Measurements from ENCODE around the gene CALN1.

Gene CALN1

GRCh38 chr7:72430531-72430930 lies 18.4 kb upstream of the CALN1 start:
- TF ChIP-seq ZFX (IDR thresholded peaks at IDR 0.05; ENCODE audit: borderline replicate concordance) (no peak), CTCF (IDR thresholded peaks at IDR 0.05) (no peak)
- no peak overlapping the region for H3K27ac ChIP-seq

- TF ChIP-seq CTCF (IDR thresholded peaks at IDR 0.05) (no peak), ZFX (IDR thresholded peaks at IDR 0.05; ENCODE audit: borderline replicate concordance) (no peak)
- H3K27ac ChIP-seq = no peak overlapping the region
These were observed 17.2 kb upstream of the CALN1 start for GRCh38 chr7:72429316-72429715.

GRCh38 chr7:72416846-72417245 lies 4.7 kb upstream of the CALN1 start:
- TF ChIP-seq ZFX (IDR thresholded peaks at IDR 0.05; ENCODE audit: borderline replicate concordance) (no peak), CTCF (IDR thresholded peaks at IDR 0.05) (no peak)
- no peak overlapping the region for H3K27ac ChIP-seq

GRCh38 chr7:72415586-72415985 lies 3.4 kb upstream of the CALN1 start:
- TF ChIP-seq CTCF (IDR thresholded peaks at IDR 0.05) (no peak), ZFX (IDR thresholded peaks at IDR 0.05; ENCODE audit: borderline replicate concordance) (no peak)
- no peak overlapping the region for H3K27ac ChIP-seq

- no peak for TF ChIP-seq ZFX (IDR thresholded peaks at IDR 0.05; ENCODE audit: borderline replicate concordance)
- TF ChIP-seq CTCF (IDR thresholded peaks at IDR 0.05) = no peak
- no peak overlapping the region for H3K27ac ChIP-seq
These were observed 1.7 kb upstream of the CALN1 start for GRCh38 chr7:72413886-72414285.

- TF ChIP-seq ZFX (IDR thresholded peaks at IDR 0.05; ENCODE audit: borderline replicate concordance) (no peak), CTCF (IDR thresholded peaks at IDR 0.05) (no peak)
- no peak overlapping the region for H3K27ac ChIP-seq
These were observed 1.2 kb upstream of the CALN1 start for GRCh38 chr7:72413290-72413689.

GRCh38 chr7:72411419-72411818 lies 719 bp downstream of the CALN1 start:
- TF ChIP-seq ZFX (IDR thresholded peaks at IDR 0.05; ENCODE audit: borderline replicate concordance) = no peak
- no peak for TF ChIP-seq CTCF (IDR thresholded peaks at IDR 0.05)
- H3K27ac ChIP-seq = no peak overlapping the region

All from 22Rv1 (cell line).